Central memory CD4-positive, alpha-beta T cell (primary cell): ENCODE results near the gene SLC2A8.
A peak's percentile ranks its signal among the peaks of the same experiment; 100 is the strongest.

Experiments used
- DNase-seq: peaks from one replicate; pipeline ENCODE4 v3.0.0; 2022

Gene SLC2A8

GRCh38 chr9:127444283-127444920, 47.4 kb downstream of the SLC2A8 start:
- DNase-seq = no peak

- DNase-seq = no peak
Measured at GRCh38 chr9:127444921-127445850, 48.2 kb downstream of the SLC2A8 start.

- no peak for DNase-seq
Measured at GRCh38 chr9:127445851-127446712, 49.1 kb downstream of the SLC2A8 start.

- no peak for DNase-seq
Measured at GRCh38 chr9:127446713-127447415, 49.9 kb downstream of the SLC2A8 start.

- DNase-seq = no peak
Measured at GRCh38 chr9:127447416-127448111, 50.6 kb downstream of the SLC2A8 start.

- DNase-seq = no peak
Measured at GRCh38 chr9:127448112-127448805, 51.3 kb downstream of the SLC2A8 start.

- no peak for DNase-seq
Measured at GRCh38 chr9:127449332-127449966, 52.5 kb downstream of the SLC2A8 start.

GRCh38 chr9:127450243-127450760, 53.3 kb downstream of the SLC2A8 start:
- no peak for DNase-seq

GRCh38 chr9:127450830-127451607, 54.0 kb downstream of the SLC2A8 start, which contains the start of the genes LRSAM1 and RPL12:
Gene LRSAM1 (plus strand): TSS chr9:127451510. CDS start chr9:127454528, 3,018 bp downstream.
Gene RPL12 (minus strand): TSS chr9:127451406. CDS start chr9:127451317, 89 bp downstream.
- DNase-seq = peak; percentile 96

GRCh38 chr9:127451608-127451857, 54.6 kb downstream of the SLC2A8 start:
- no peak for DNase-seq

- DNase-seq = peak; percentile 29
Measured at GRCh38 chr9:127451858-127452656, 55.1 kb downstream of the SLC2A8 start.

- DNase-seq = no peak
Measured at GRCh38 chr9:127452691-127453090, 55.7 kb downstream of the SLC2A8 start.

- DNase-seq = no peak
Measured at GRCh38 chr9:127455324-127455992, 58.5 kb downstream of the SLC2A8 start.

- DNase-seq = no peak
Measured at GRCh38 chr9:127457191-127457878, 60.4 kb downstream of the SLC2A8 start.
